Gastrocnemius medialis (tissue), 4 donors: Measurements from ENCODE around the gene LZTR1.

Experiments used
- CTCF ChIP-seq, 5 experiments: fragments of 450-650 bp in 3 of 5; fragments of 200-600 bp in 2 of 5; sonication (generic) in 2 of 5; IDR thresholded peaks in 4 of 5; conservative IDR thresholded peaks in 1 of 5; 1 replicate in 4 of 5; 2 replicates in 1 of 5; pipeline ENCODE4 v1.5.1; 2016 to 2019; ENCODE audit warnings: antibody characterized with exemption in 5 of 5, mild to moderate bottlenecking in 3 of 5, moderate library complexity in 3 of 5
- POLR2A ChIP-seq, 2 donors: fragments of 450-650 bp; IDR thresholded peaks; one replicate each; pipeline ENCODE4 v1.6.1; 2017; ENCODE audit warnings: antibody characterized with exemption in 2 of 2, mild to moderate bottlenecking in 2 of 2, moderate library complexity in 2 of 2

GRCh38 chr22:21022507-21022906, 40.4 kb downstream of the LZTR1 start:
- no peak for TF ChIP-seq CTCF (IDR thresholded peaks at IDR 0.05 in 4 of 5, conservative IDR thresholded peaks at IDR 0.05 in 1 of 5)
- TF ChIP-seq POLR2A (IDR thresholded peaks at IDR 0.05), result no peak
